ENCODE data around the gene CWC27. TPM values are rescaled to one million over a fixed set of nuclear protein-coding genes. Genes with fewer than 3 reads are reported as not detected.

Gene CWC27
- total RNA-seq, 4 donors from 2014 or later: 9.6 to 18.4 (median 12.6) TPM

DNA sequence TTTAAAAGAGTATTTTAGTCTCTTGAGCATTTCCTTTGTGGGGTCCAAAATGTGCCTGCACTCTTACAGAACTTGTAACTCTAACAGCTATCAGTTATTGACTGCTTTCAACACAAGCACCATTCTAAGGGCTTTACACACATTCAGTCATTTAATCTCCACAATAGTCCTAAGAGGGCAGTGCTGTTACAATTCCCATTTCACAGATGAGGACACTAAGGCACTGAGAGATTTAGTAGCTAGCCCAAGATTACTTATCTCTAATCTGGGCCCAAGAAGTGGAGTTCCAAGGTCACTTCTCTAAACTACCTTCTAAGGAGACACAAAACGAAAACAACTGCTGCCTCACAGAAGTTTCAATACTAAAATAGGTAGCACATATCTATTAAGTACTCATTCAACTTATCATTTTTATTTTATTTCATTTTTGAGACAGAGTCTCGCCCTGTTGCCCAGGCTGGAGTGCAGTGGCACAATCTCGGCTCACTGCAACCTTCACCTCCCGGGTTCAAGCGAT is 275.2 kb downstream of the CWC27 start:
- DNase-seq (ENCODE audit: low spot score) (no peak), ATAC-seq (ENCODE audit: low FRiP score) (no peak)

DNA sequence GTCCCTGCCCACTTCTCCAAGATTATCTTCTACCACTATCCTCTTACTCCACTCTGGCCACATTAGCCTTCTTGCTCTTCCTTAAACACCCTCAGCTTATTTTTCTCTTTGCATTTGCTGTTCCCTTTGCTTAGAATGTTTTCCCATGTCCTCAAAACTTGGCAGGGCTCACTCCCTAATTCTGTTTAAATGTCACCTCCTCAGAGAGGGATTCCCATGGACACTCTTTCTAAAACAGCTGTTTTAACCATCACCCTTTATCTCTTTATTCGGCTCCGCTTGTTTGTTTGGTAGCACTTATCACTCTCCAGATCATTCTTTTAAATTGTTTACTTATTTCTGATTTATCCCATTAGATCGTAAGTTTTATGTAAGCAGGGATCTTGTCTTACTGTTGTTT is 278.5 kb downstream of the CWC27 start:
- ATAC-seq (ENCODE audit: low FRiP score): no peak
- TF ChIP-seq, protein P1, sequence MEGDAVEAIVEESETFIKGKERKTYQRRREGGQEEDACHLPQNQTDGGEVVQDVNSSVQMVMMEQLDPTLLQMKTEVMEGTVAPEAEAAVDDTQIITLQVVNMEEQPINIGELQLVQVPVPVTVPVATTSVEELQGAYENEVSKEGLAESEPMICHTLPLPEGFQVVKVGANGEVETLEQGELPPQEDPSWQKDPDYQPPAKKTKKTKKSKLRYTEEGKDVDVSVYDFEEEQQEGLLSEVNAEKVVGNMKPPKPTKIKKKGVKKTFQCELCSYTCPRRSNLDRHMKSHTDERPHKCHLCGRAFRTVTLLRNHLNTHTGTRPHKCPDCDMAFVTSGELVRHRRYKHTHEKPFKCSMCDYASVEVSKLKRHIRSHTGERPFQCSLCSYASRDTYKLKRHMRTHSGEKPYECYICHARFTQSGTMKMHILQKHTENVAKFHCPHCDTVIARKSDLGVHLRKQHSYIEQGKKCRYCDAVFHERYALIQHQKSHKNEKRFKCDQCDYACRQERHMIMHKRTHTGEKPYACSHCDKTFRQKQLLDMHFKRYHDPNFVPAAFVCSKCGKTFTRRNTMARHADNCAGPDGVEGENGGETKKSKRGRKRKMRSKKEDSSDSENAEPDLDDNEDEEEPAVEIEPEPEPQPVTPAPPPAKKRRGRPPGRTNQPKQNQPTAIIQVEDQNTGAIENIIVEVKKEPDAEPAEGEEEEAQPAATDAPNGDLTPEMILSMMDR (IDR thresholded peaks at IDR 0.05): no peak
- DNase-seq (ENCODE audit: low spot score): no peak

More for the DNA sequence above, 275.2 kb downstream of the CWC27 start:
- TF ChIP-seq, protein P1 (IDR thresholded peaks at IDR 0.05): no peak

DNA sequence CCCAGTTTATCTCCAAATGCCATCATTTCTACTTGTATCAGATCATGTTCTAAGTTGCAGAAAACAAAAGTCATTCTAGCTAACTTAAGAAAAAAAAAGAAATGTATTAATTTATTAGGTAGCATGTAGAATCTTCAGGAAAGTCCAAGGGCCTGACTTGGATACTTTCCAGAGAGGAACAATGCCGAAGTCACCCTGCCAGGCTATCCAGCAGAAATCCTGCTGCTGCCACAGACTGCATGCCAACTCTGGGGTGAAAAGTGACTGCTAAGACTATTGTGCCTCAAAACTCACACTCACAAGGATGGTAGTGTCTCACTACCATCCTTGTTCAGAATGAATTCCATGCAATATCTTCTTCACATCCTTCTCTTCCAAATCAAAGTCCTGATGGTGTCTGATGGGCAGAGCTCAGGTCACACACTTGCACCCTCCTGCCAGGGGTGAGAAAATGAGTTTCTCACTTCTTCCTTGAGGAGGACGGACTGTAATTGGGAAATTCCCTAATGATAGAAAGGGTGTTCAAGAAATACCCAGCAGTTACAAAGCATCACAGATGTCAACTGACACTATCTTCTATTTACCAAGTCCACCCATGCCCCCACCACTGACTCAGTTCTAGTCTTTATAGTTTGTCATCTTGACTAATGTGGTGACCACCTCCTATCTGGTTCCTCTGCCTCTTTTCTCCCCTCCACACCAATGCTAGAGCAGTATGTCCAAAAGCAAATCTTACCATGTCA is 279.4 kb downstream of the CWC27 start:
- TF ChIP-seq, protein P1 (IDR thresholded peaks at IDR 0.05): no peak
- ATAC-seq (ENCODE audit: low FRiP score) (no peak), DNase-seq (ENCODE audit: low spot score) (no peak)

DNA sequence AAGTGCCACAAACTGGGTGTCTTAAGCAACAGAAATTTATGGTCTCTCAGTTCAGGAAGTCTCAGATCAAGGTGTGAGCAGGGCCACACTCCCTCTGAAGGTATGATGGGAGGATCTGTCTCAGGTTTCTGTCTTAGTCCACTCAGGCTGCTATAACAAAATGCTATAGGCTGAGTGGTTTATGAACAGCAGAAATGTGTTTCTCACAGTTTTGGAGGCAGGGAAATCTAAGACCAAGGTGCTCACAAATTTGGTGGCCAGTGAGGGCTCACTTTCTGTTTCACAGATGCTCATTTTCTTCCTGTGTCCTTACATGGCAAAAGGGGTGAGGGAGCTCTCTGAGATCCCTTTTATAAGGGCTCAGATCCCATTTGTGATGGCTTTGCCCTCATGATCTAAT is 281.4 kb downstream of the CWC27 start:
- ATAC-seq (ENCODE audit: low FRiP score) (no peak), DNase-seq (ENCODE audit: low spot score) (no peak)
- TF ChIP-seq, protein P1 (IDR thresholded peaks at IDR 0.05): no peak

DNA sequence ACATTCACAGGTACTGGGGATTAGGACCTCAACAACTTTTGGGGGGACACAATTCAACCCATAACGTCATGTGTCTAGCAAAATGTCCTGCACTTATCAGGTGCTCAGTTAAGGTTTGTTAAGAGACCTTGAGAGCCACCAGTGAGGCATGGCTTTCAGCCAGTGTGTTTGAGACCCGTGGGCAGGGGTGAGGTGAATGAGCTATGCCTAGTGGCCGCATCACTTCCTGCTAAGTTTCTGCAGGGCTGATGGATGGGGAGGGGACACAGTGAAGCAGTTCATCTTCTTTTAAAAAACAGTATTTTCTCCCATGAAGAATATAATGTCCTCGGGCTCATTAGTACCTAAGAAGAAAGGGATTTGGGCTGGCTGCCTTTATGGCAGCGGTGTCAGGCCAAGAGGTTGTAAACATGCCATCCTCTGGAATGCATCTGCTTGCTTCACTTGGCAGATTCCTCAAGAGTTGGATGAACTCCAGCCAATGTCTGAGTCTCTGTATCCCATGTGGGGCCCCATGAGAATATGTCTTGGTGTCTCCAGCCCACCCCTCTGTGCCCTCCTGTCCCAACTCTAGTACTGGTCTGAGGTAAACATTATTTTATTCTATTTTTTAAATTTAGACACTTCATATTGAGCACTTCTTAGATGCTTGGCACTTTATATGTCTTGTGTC is 282.2 kb downstream of the CWC27 start:
- no peak for ATAC-seq (ENCODE audit: low FRiP score)
- TF ChIP-seq, protein P1 (IDR thresholded peaks at IDR 0.05): no peak
- no peak for DNase-seq (ENCODE audit: low spot score)

DNA sequence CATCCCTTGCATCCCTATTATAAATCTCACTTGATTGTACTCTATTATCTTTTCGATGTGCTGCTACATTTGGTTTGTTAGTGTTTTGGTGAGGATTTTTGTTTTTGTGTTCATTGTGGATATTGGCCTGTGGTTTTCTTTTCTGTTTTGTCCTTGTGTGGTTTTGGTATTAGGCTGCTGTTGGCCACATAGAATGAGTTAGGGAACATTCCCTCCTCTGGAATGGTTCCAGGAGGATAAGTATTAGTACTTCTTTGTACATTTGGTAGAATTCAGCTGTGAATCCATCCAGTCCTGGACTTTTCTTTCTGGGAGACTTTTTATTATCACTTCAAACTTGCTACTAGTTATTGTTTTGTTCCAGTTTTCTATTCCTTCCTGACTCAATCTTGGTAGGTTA is 287.2 kb downstream of the CWC27 start:
- TF ChIP-seq, protein P1 (IDR thresholded peaks at IDR 0.05): no peak
- ATAC-seq (ENCODE audit: low FRiP score): no peak
- DNase-seq (ENCODE audit: low spot score): no peak
